NB4 (cell line): ENCODE data around the gene RPGRIP1L.

Source experiments
- DNase-seq: peaks from one replicate; pipeline ENCODE4 v3.0.0; 2010; ENCODE audit warnings: low read depth
- H3K4me3 ChIP-seq: one replicate; pipeline ENCODE4 v1.5.1; 2011; ENCODE audit warnings: mild to moderate bottlenecking, low read depth, low read length, moderate library complexity
- MAX ChIP-seq: IDR thresholded peaks from 2 replicates; pipeline ENCODE4 v1.6.1; 2011; ENCODE audit warnings: low read depth, low read length
- MYC ChIP-seq: IDR thresholded peaks from 2 replicates; pipeline ENCODE4 v1.6.1; 2011; ENCODE audit warnings: low read depth, low read length
- POLR2A ChIP-seq: IDR thresholded peaks from 2 replicates; pipeline ENCODE4 v1.6.1; 2011; ENCODE audit warnings: mild to moderate bottlenecking; ENCODE audit not compliant: insufficient read length; ENCODE audit errors: extremely low read depth
- TF ChIP-seq, protein P1 (sequence below): IDR thresholded peaks from one replicate; pipeline ENCODE4 v1.5.1; 2012; ENCODE audit warnings: low read depth, low read length

Gene RPGRIP1L

GRCh38 chr16:53714205-53715022, 10.8 kb upstream of the RPGRIP1L start:
- TF ChIP-seq POLR2A, result no peak
- TF ChIP-seq MYC, result no peak
- no peak for TF ChIP-seq MAX
- TF ChIP-seq, protein P1, sequence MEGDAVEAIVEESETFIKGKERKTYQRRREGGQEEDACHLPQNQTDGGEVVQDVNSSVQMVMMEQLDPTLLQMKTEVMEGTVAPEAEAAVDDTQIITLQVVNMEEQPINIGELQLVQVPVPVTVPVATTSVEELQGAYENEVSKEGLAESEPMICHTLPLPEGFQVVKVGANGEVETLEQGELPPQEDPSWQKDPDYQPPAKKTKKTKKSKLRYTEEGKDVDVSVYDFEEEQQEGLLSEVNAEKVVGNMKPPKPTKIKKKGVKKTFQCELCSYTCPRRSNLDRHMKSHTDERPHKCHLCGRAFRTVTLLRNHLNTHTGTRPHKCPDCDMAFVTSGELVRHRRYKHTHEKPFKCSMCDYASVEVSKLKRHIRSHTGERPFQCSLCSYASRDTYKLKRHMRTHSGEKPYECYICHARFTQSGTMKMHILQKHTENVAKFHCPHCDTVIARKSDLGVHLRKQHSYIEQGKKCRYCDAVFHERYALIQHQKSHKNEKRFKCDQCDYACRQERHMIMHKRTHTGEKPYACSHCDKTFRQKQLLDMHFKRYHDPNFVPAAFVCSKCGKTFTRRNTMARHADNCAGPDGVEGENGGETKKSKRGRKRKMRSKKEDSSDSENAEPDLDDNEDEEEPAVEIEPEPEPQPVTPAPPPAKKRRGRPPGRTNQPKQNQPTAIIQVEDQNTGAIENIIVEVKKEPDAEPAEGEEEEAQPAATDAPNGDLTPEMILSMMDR, result no peak
- no peak for DNase-seq
- H3K4me3 ChIP-seq, result no peak overlapping the region

- H3K4me3 ChIP-seq, result no peak overlapping the region
- TF ChIP-seq MYC, result no peak
- TF ChIP-seq, protein P1, result no peak
- no peak for DNase-seq
Observed at GRCh38 chr16:53713403-53714204, 9.9 kb upstream of the RPGRIP1L start.

DNA sequence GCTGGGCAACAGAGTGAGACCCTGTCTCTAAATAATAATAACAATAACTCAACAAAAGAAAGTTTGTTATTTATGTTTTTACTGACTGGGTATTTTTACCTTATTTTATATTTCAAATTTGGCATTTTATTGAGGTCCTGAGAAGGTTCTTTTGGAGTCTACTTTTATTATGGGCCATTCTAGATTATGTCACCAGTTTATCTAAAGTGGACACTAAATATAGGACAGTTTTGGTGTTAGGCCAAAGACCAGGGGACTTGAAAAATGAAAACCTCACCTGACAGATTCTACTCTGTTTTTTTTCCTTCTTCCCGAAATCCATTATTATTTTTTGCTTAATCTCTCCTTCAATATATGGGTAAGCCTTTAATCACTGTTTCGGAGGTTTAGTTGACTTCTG, 8.4 kb upstream of the RPGRIP1L start:
- DNase-seq, result no peak
- TF ChIP-seq, protein P1, result no peak
- TF ChIP-seq POLR2A (no peak), MYC (no peak), MAX (no peak)
- H3K4me3 ChIP-seq, result no peak overlapping the region

DNA sequence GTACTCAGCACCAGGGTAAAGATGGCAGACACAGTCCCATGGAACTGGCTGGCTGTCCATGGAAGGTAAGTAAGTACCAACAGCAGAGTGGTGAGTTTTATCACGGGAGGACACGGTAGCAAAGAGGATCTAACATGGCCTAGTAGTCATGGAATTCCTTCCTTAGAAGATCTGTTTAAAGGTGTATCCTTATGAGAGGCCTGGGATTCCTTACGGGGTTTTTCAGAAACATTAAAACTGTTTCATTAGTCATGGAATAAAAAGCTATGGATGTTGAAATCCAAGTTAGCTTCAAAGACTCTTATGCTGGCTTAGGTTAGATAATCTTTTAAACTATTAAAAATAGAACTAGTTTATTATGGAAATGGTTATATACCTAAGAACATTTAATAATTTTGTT, 7.7 kb upstream of the RPGRIP1L start:
- no peak overlapping the region for H3K4me3 ChIP-seq
- TF ChIP-seq MYC (no peak), POLR2A (no peak), MAX (no peak)
- TF ChIP-seq, protein P1, result no peak
- DNase-seq, result no peak

- TF ChIP-seq MYC, result no peak
- no peak for TF ChIP-seq POLR2A
- TF ChIP-seq MAX, result no peak
- TF ChIP-seq, protein P1, result no peak
- no peak for DNase-seq
- no peak overlapping the region for H3K4me3 ChIP-seq
Observed at GRCh38 chr16:53708490-53708889, 4.8 kb upstream of the RPGRIP1L start.
